ENCODE results near the gene NCOA4.
"Not testable (repeated sequence)": the region's sequence is repeated elsewhere in the genome, so short reads cannot be mapped to it uniquely, and the experiment has no call there.

- TF ChIP-seq POLR2A, CTCF, EP300 (IDR thresholded peaks at IDR 0.05): not testable (repeated sequence)
Measured at GRCh38 chr10:45985590-45985989, 44.8 kb downstream of the NCOA4 start.

Measured in ovary (tissue), 3 donors.